B cell (primary cell): Measurements from ENCODE around the gene IFT74. TPM values are rescaled to one million over a fixed set of nuclear protein-coding genes. Genes with fewer than 3 reads are reported as not detected.
"Not testable (repeated sequence)": the region's sequence is repeated elsewhere in the genome, so short reads cannot be mapped to it uniquely, and the experiment has no call there.

Source experiments
- ATAC-seq: fragments of 200-7000 bp; cut with Tn5 transposase; one replicate; pipeline ENCODE4 v1.10.0; 2021; ENCODE audit warnings: low read depth, mild to moderate bottlenecking, moderate number of reproducible peaks, moderate library complexity
- CTCF ChIA-PET: fragments of 350-600 bp; sonication (Branson Sonifier 250); formaldehyde crosslinking; loops from one replicate; lab custom pipeline; 2021; ENCODE audit warnings: antibody characterized with exemption, inconsistent platforms; lab: Charles Lee
- POLR2A ChIA-PET: fragments of 350-600 bp; sonication (Branson Sonifier 250); formaldehyde crosslinking; loops from one replicate; lab custom pipeline; 2021; ENCODE audit warnings: antibody characterized with exemption; lab: Charles Lee
- DNase-seq: peaks from one replicate; pipeline ENCODE4 v3.0.0; 2013
- H2AFZ ChIP-seq: 2 replicates; pipeline ENCODE4 v1.6.1; 2012; ENCODE audit warnings: mild to moderate bottlenecking, low read depth, low read length; ENCODE audit not compliant: insufficient read depth, poor library complexity, severe bottlenecking
- H3K27ac ChIP-seq, 2 donors: 1 replicate in 1 of 2; 2 replicates in 1 of 2; pipeline ENCODE4 v1.5.1; 2012 to 2013; ENCODE audit warnings: low read length in 2 of 2, mild to moderate bottlenecking in 2 of 2, moderate library complexity in 1 of 2
- H3K27me3 ChIP-seq, 4 experiments: fragments of 200-600 bp in 1 of 4; sonication (generic) in 1 of 4; replicated peaks in 1 of 4; 1 replicate in 2 of 4; 2 replicates in 2 of 4; pipeline versions ENCODE4 v1.6.1 to v1.7.0; 2013 to 2016; ENCODE audit warnings: low read length in 3 of 4, mild to moderate bottlenecking in 2 of 4, mixed read lengths in 1 of 4, moderate library complexity in 1 of 4; ENCODE audit not compliant: insufficient read depth in 4 of 4, control insufficient read depth in 3 of 4; ENCODE audit errors: control extremely low read depth in 1 of 4
- H3K36me3 ChIP-seq, 2 experiments: replicated peaks in 1 of 2; 1 replicate in 1 of 2; 2 replicates in 1 of 2; pipeline versions ENCODE4 v1.6.1 to v1.7.1; 2013; ENCODE audit warnings: low read length in 1 of 2; ENCODE audit not compliant: insufficient read depth in 2 of 2, control insufficient read depth in 1 of 2; ENCODE audit errors: control extremely low read depth in 1 of 2, extremely low read depth in 1 of 2
- H3K4me1 ChIP-seq, 2 donors: fragments of 200-600 bp in 1 of 2; sonication (generic) in 1 of 2; 1 replicate in 1 of 2; 2 replicates in 1 of 2; pipeline versions ENCODE4 v1.5.1 to v1.6.1; 2013 to 2017; ENCODE audit warnings: low read length in 2 of 2; ENCODE audit not compliant: control insufficient read depth in 2 of 2, insufficient read depth in 2 of 2
- H3K4me2 ChIP-seq: replicated peaks from 2 replicates; pipeline ENCODE3; 2012; ENCODE audit warnings: mild to moderate bottlenecking, low read depth, low read length; ENCODE audit not compliant: poor library complexity, severe bottlenecking
- H3K4me3 ChIP-seq, 5 experiments: fragments of 200-600 bp in 1 of 5; sonication (generic) in 1 of 5; 1 replicate in 3 of 5; 2 replicates in 2 of 5; pipeline versions ENCODE4 v1.5.1 to v1.7.0; 2011 to 2016; ENCODE audit warnings: low read length in 4 of 5, mild to moderate bottlenecking in 4 of 5, low read depth in 2 of 5, control low read depth in 1 of 5, moderate library complexity in 1 of 5; ENCODE audit not compliant: insufficient read depth in 1 of 5; ENCODE audit errors: control extremely low read depth in 1 of 5, extremely low read depth in 1 of 5
- H3K79me2 ChIP-seq: fragments of 200-600 bp; sonication (generic); one replicate; pipeline ENCODE4 v1.6.0; 2016; ENCODE audit warnings: low read length; ENCODE audit not compliant: control insufficient read depth, insufficient read depth
- H3K9ac ChIP-seq: fragments of 200-600 bp; sonication (generic); 2 replicates; pipeline ENCODE4 v1.6.1; 2017; ENCODE audit warnings: mild to moderate bottlenecking, low read length, moderate library complexity
- H3K9me3 ChIP-seq, 3 donors: one replicate each; pipeline versions ENCODE4 v1.6.1 to v1.7.1; 2013; ENCODE audit warnings: low read length in 2 of 3; ENCODE audit not compliant: control insufficient read depth in 2 of 3, insufficient read depth in 1 of 3; ENCODE audit errors: control extremely low read depth in 1 of 3
- H4K20me1 ChIP-seq: 2 replicates; pipeline ENCODE4 v1.6.0; 2012; ENCODE audit warnings: mild to moderate bottlenecking, low read length; ENCODE audit not compliant: insufficient read depth, control insufficient read depth, poor library complexity, severe bottlenecking
- H3K27ac Mint-ChIP-seq: one replicate; pipeline ENCODE4 v1.8.0; 2021; ENCODE audit warnings: mixed read lengths
- H3K27me3 Mint-ChIP-seq: one replicate; pipeline ENCODE4 v1.8.0; 2021; ENCODE audit warnings: mixed read lengths
- H3K4me1 Mint-ChIP-seq: one replicate; pipeline ENCODE4 v1.8.0; 2021; ENCODE audit warnings: mixed read lengths
- H3K4me3 Mint-ChIP-seq: one replicate; pipeline ENCODE4 v1.8.0; 2021; ENCODE audit warnings: mixed read lengths
- H3K9me3 Mint-ChIP-seq: one replicate; pipeline ENCODE4 v1.8.0; 2022; ENCODE audit warnings: mixed read lengths; ENCODE audit not compliant: insufficient read depth
- EZH2 ChIP-seq: IDR thresholded peaks from 2 replicates; pipeline ENCODE4 v1.6.1; 2012; ENCODE audit warnings: borderline replicate concordance, low read depth, mild to moderate bottlenecking, moderate library complexity, low read length; ENCODE audit not compliant: insufficient read depth, poor library complexity, severe bottlenecking
- WGBS: methylation state at CpG from one replicate; pipeline ENCODE4 v1.1.5; 2013; ENCODE audit warnings: missing lambda C conversion rate; ENCODE audit not compliant: insufficient coverage; 5-methylcytosine and 5-hydroxymethylcytosine counted together
- intact Hi-C: fragments of 100-400 bp; cut with micrococcal nuclease; formaldehyde crosslinking; loops from one replicate; pipeline ENCODE4 v1.10.0; 2022
- polyA plus RNA-seq: library from polyadenylated mRNA; depleted of rRNA; stranded (reverse); fragments of >200 nt; gene quantifications from 2 replicates; pipeline ENCODE4 v1.2.3, GENCODE V29; 2012
- total RNA-seq, 2 donors: library from RNA; stranded (reverse); fragments of 120-200 nt in 1 of 2; gene quantifications; 1 replicate in 1 of 2; 2 replicates in 1 of 2; pipeline versions ENCODE4 v1.2.3 to v1.2.4, GENCODE V29; 2013 to 2022
- TF ChIP-seq, protein P1 (sequence below): fragments of 200-600 bp; IDR thresholded peaks from one replicate; pipeline ENCODE4 v1.8.0; 2022; ENCODE audit warnings: antibody characterized with exemption, mild to moderate bottlenecking

Gene IFT74
- total and polyA plus RNA-seq, 2 donors (not counting 1 experiment from before 2014, with no cell fraction given) = 2.0 to 22.6 TPM

GRCh38 chr9:27090231-27090630 lies 134.0 kb downstream of the IFT74 start:
- Mint-ChIP-seq H3K4me1 (no peaks in the 10 kb centered on the region), H3K9me3 (no peaks in the 10 kb centered on the region), H3K27ac (no peak overlapping the region), H3K27me3 (peaks cover 10% of the 10 kb centered on the region), H3K4me3 (no peak overlapping the region)
- ChIA-PET CTCF (no interaction called here), POLR2A (no interaction called here)
- Histone ChIP-seq H4K20me1 (no peaks in the 10 kb centered on the region), H3K4me1 (no peaks in the 10 kb centered on the region), H3K4me2 (no peak overlapping the region), H3K27me3 (no peaks in the 10 kb centered on the region), H3K27ac (no peak overlapping the region), H2AFZ (no peak overlapping the region), H3K9ac (no peak overlapping the region), H3K36me3 (no peaks in the 10 kb centered on the region), H3K4me3 (no peak overlapping the region), H3K79me2 (no peaks in the 10 kb centered on the region), H3K9me3 (no peaks in the 10 kb centered on the region)
- no peak for ATAC-seq
- intact Hi-C loops = no loop called here
- TF ChIP-seq EZH2 = no peak
- TF ChIP-seq, protein P1, sequence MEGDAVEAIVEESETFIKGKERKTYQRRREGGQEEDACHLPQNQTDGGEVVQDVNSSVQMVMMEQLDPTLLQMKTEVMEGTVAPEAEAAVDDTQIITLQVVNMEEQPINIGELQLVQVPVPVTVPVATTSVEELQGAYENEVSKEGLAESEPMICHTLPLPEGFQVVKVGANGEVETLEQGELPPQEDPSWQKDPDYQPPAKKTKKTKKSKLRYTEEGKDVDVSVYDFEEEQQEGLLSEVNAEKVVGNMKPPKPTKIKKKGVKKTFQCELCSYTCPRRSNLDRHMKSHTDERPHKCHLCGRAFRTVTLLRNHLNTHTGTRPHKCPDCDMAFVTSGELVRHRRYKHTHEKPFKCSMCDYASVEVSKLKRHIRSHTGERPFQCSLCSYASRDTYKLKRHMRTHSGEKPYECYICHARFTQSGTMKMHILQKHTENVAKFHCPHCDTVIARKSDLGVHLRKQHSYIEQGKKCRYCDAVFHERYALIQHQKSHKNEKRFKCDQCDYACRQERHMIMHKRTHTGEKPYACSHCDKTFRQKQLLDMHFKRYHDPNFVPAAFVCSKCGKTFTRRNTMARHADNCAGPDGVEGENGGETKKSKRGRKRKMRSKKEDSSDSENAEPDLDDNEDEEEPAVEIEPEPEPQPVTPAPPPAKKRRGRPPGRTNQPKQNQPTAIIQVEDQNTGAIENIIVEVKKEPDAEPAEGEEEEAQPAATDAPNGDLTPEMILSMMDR = no peak
- no peak for DNase-seq

GRCh38 chr9:27090711-27091110 lies 134.5 kb downstream of the IFT74 start:
- H3K79me2 ChIP-seq = no peaks in the 10 kb centered on the region
- H4K20me1 ChIP-seq = no peaks in the 10 kb centered on the region
- no peaks in the 10 kb centered on the region for H3K9me3 ChIP-seq
- H3K36me3 ChIP-seq = no peaks in the 10 kb centered on the region
- DNase-seq (no peak), ATAC-seq (no peak)
- Mint-ChIP-seq H3K9me3 (no peaks in the 10 kb centered on the region), H3K4me3 (no peak overlapping the region), H3K27ac (no peak overlapping the region), H3K27me3 (peaks cover 10% of the 10 kb centered on the region), H3K4me1 (no peaks in the 10 kb centered on the region)
- H3K4me3 ChIP-seq = no peak overlapping the region
- POLR2A ChIA-PET = no interaction called here
- TF ChIP-seq, protein P1 = no peak
- TF ChIP-seq EZH2 = no peak
- H3K4me2 ChIP-seq = no peak overlapping the region
- intact Hi-C loops = no loop called here
- no peaks in the 10 kb centered on the region for H3K27me3 ChIP-seq
- no peak overlapping the region for H3K27ac ChIP-seq
- no peak overlapping the region for H2AFZ ChIP-seq
- no peaks in the 10 kb centered on the region for H3K4me1 ChIP-seq
- no peak overlapping the region for H3K9ac ChIP-seq
- CTCF ChIA-PET = no interaction called here
- no CpG with 5 or more reads among the region's 1 CpG for WGBS

- H2AFZ ChIP-seq, H3K9me3 ChIP-seq, H4K20me1 ChIP-seq, H3K4me3 ChIP-seq, H3K4me2 ChIP-seq, CTCF ChIA-PET, DNase-seq, H3K4me1 Mint-ChIP-seq, H3K9me3 Mint-ChIP-seq, H3K4me3 Mint-ChIP-seq, H3K27me3 ChIP-seq, H3K27ac ChIP-seq, H3K9ac ChIP-seq, ATAC-seq, POLR2A ChIA-PET, H3K4me1 ChIP-seq, intact Hi-C loops, H3K36me3 ChIP-seq, H3K79me2 ChIP-seq, H3K27ac Mint-ChIP-seq: not testable (repeated sequence)
- WGBS = 98% methylated on average over 22 of the region's 27 CpGs
- H3K27me3 Mint-ChIP-seq = peaks cover 10% of the 10 kb centered on the region
These were observed 136.3 kb downstream of the IFT74 start for GRCh38 chr9:27092496-27092895.
